B cell (primary cell): Measurements from ENCODE around the gene NCOA1. TPM values are rescaled to one million over a fixed set of nuclear protein-coding genes. Genes with fewer than 3 reads are reported as not detected.

ENCODE experiments used
- ATAC-seq: fragments of 200-7000 bp; cut with Tn5 transposase; one replicate; pipeline ENCODE4 v1.10.0; 2021; ENCODE audit warnings: low read depth, mild to moderate bottlenecking, moderate number of reproducible peaks, moderate library complexity
- CTCF ChIA-PET: fragments of 350-600 bp; sonication (Branson Sonifier 250); formaldehyde crosslinking; loops from one replicate; lab custom pipeline; 2021; ENCODE audit warnings: antibody characterized with exemption, inconsistent platforms; lab: Charles Lee
- POLR2A ChIA-PET: fragments of 350-600 bp; sonication (Branson Sonifier 250); formaldehyde crosslinking; loops from one replicate; lab custom pipeline; 2021; ENCODE audit warnings: antibody characterized with exemption; lab: Charles Lee
- DNase-seq: peaks from one replicate; pipeline ENCODE4 v3.0.0; 2013
- H2AFZ ChIP-seq: 2 replicates; pipeline ENCODE4 v1.6.1; 2012; ENCODE audit warnings: mild to moderate bottlenecking, low read depth, low read length; ENCODE audit not compliant: insufficient read depth, poor library complexity, severe bottlenecking
- H3K27ac ChIP-seq, 2 donors: 1 replicate in 1 of 2; 2 replicates in 1 of 2; pipeline ENCODE4 v1.5.1; 2012 to 2013; ENCODE audit warnings: low read length in 2 of 2, mild to moderate bottlenecking in 2 of 2, moderate library complexity in 1 of 2
- H3K27me3 ChIP-seq, 4 experiments: fragments of 200-600 bp in 1 of 4; sonication (generic) in 1 of 4; replicated peaks in 1 of 4; 1 replicate in 2 of 4; 2 replicates in 2 of 4; pipeline versions ENCODE4 v1.6.1 to v1.7.0; 2013 to 2016; ENCODE audit warnings: low read length in 3 of 4, mild to moderate bottlenecking in 2 of 4, mixed read lengths in 1 of 4, moderate library complexity in 1 of 4; ENCODE audit not compliant: insufficient read depth in 4 of 4, control insufficient read depth in 3 of 4; ENCODE audit errors: control extremely low read depth in 1 of 4
- H3K36me3 ChIP-seq, 2 experiments: replicated peaks in 1 of 2; 1 replicate in 1 of 2; 2 replicates in 1 of 2; pipeline versions ENCODE4 v1.6.1 to v1.7.1; 2013; ENCODE audit warnings: low read length in 1 of 2; ENCODE audit not compliant: insufficient read depth in 2 of 2, control insufficient read depth in 1 of 2; ENCODE audit errors: control extremely low read depth in 1 of 2, extremely low read depth in 1 of 2
- H3K4me1 ChIP-seq, 2 donors: fragments of 200-600 bp in 1 of 2; sonication (generic) in 1 of 2; 1 replicate in 1 of 2; 2 replicates in 1 of 2; pipeline versions ENCODE4 v1.5.1 to v1.6.1; 2013 to 2017; ENCODE audit warnings: low read length in 2 of 2; ENCODE audit not compliant: control insufficient read depth in 2 of 2, insufficient read depth in 2 of 2
- H3K4me2 ChIP-seq: replicated peaks from 2 replicates; pipeline ENCODE3; 2012; ENCODE audit warnings: mild to moderate bottlenecking, low read depth, low read length; ENCODE audit not compliant: poor library complexity, severe bottlenecking
- H3K4me3 ChIP-seq, 5 experiments: fragments of 200-600 bp in 1 of 5; sonication (generic) in 1 of 5; 1 replicate in 3 of 5; 2 replicates in 2 of 5; pipeline versions ENCODE4 v1.5.1 to v1.7.0; 2011 to 2016; ENCODE audit warnings: low read length in 4 of 5, mild to moderate bottlenecking in 4 of 5, low read depth in 2 of 5, control low read depth in 1 of 5, moderate library complexity in 1 of 5; ENCODE audit not compliant: insufficient read depth in 1 of 5; ENCODE audit errors: control extremely low read depth in 1 of 5, extremely low read depth in 1 of 5
- H3K79me2 ChIP-seq: fragments of 200-600 bp; sonication (generic); one replicate; pipeline ENCODE4 v1.6.0; 2016; ENCODE audit warnings: low read length; ENCODE audit not compliant: control insufficient read depth, insufficient read depth
- H3K9ac ChIP-seq: fragments of 200-600 bp; sonication (generic); 2 replicates; pipeline ENCODE4 v1.6.1; 2017; ENCODE audit warnings: mild to moderate bottlenecking, low read length, moderate library complexity
- H3K9me3 ChIP-seq, 3 donors: one replicate each; pipeline versions ENCODE4 v1.6.1 to v1.7.1; 2013; ENCODE audit warnings: low read length in 2 of 3; ENCODE audit not compliant: control insufficient read depth in 2 of 3, insufficient read depth in 1 of 3; ENCODE audit errors: control extremely low read depth in 1 of 3
- H4K20me1 ChIP-seq: 2 replicates; pipeline ENCODE4 v1.6.0; 2012; ENCODE audit warnings: mild to moderate bottlenecking, low read length; ENCODE audit not compliant: insufficient read depth, control insufficient read depth, poor library complexity, severe bottlenecking
- H3K27ac Mint-ChIP-seq: one replicate; pipeline ENCODE4 v1.8.0; 2021; ENCODE audit warnings: mixed read lengths
- H3K27me3 Mint-ChIP-seq: one replicate; pipeline ENCODE4 v1.8.0; 2021; ENCODE audit warnings: mixed read lengths
- H3K4me1 Mint-ChIP-seq: one replicate; pipeline ENCODE4 v1.8.0; 2021; ENCODE audit warnings: mixed read lengths
- H3K4me3 Mint-ChIP-seq: one replicate; pipeline ENCODE4 v1.8.0; 2021; ENCODE audit warnings: mixed read lengths
- H3K9me3 Mint-ChIP-seq: one replicate; pipeline ENCODE4 v1.8.0; 2022; ENCODE audit warnings: mixed read lengths; ENCODE audit not compliant: insufficient read depth
- EZH2 ChIP-seq: IDR thresholded peaks from 2 replicates; pipeline ENCODE4 v1.6.1; 2012; ENCODE audit warnings: borderline replicate concordance, low read depth, mild to moderate bottlenecking, moderate library complexity, low read length; ENCODE audit not compliant: insufficient read depth, poor library complexity, severe bottlenecking
- WGBS: methylation state at CpG from one replicate; pipeline ENCODE4 v1.1.5; 2013; ENCODE audit warnings: missing lambda C conversion rate; ENCODE audit not compliant: insufficient coverage; 5-methylcytosine and 5-hydroxymethylcytosine counted together
- intact Hi-C: fragments of 100-400 bp; cut with micrococcal nuclease; formaldehyde crosslinking; loops from one replicate; pipeline ENCODE4 v1.10.0; 2022
- polyA plus RNA-seq: library from polyadenylated mRNA; depleted of rRNA; stranded (reverse); fragments of >200 nt; gene quantifications from 2 replicates; pipeline ENCODE4 v1.2.3, GENCODE V29; 2012
- total RNA-seq, 2 donors: library from RNA; stranded (reverse); fragments of 120-200 nt in 1 of 2; gene quantifications; 1 replicate in 1 of 2; 2 replicates in 1 of 2; pipeline versions ENCODE4 v1.2.3 to v1.2.4, GENCODE V29; 2013 to 2022
- TF ChIP-seq, protein P1 (sequence below): fragments of 200-600 bp; IDR thresholded peaks from one replicate; pipeline ENCODE4 v1.8.0; 2022; ENCODE audit warnings: antibody characterized with exemption, mild to moderate bottlenecking

Gene NCOA1
- total and polyA plus RNA-seq, 2 donors (not counting 1 experiment from before 2014, with no cell fraction given), result 11.6 to 49.1 TPM

DNA sequence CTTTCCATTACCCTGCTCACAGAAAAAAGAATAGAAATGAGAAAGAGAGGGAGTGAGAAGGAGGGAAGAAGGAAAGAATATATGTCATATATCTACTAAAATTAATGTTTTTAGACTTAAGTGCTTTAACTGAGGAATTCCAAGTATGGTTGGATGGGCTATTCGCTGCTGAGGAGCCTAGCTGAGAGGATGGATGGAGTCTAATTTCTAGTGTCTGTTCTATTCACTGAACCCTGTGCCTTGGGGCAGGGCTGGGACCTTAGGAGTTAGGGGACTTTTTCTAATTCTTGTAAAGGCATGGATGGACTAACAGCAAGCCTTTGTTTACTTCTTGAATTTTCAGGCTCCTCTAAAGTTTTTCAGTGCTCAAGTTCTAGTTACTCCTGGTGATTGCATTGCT lies 192.4 kb downstream of the NCOA1 start:
- ChIA-PET POLR2A (no interaction called here), CTCF (no interaction called here)
- no peak for DNase-seq
- no CpG with 5 or more reads among the region's 1 CpG for WGBS
- Mint-ChIP-seq H3K4me3 (no peak overlapping the region), H3K9me3 (peaks cover 3% of the 10 kb centered on the region), H3K4me1 (no peaks in the 10 kb centered on the region), H3K27me3 (no peaks in the 10 kb centered on the region), H3K27ac (no peak overlapping the region)
- H3K27ac ChIP-seq, result no peak overlapping the region
- intact Hi-C loops, result no loop called here
- no peak for ATAC-seq
- no peak for TF ChIP-seq EZH2
- TF ChIP-seq, protein P1, sequence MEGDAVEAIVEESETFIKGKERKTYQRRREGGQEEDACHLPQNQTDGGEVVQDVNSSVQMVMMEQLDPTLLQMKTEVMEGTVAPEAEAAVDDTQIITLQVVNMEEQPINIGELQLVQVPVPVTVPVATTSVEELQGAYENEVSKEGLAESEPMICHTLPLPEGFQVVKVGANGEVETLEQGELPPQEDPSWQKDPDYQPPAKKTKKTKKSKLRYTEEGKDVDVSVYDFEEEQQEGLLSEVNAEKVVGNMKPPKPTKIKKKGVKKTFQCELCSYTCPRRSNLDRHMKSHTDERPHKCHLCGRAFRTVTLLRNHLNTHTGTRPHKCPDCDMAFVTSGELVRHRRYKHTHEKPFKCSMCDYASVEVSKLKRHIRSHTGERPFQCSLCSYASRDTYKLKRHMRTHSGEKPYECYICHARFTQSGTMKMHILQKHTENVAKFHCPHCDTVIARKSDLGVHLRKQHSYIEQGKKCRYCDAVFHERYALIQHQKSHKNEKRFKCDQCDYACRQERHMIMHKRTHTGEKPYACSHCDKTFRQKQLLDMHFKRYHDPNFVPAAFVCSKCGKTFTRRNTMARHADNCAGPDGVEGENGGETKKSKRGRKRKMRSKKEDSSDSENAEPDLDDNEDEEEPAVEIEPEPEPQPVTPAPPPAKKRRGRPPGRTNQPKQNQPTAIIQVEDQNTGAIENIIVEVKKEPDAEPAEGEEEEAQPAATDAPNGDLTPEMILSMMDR, result no peak
- peaks cover 0 to 2% (median 0%) of the 10 kb centered on the region in 3 donors for H3K9me3 ChIP-seq
- no peak overlapping the region for H2AFZ ChIP-seq
- no peaks in the 10 kb centered on the region for H3K27me3 ChIP-seq
- H3K4me1 ChIP-seq, result no peaks in the 10 kb centered on the region
- no peaks in the 10 kb centered on the region for H4K20me1 ChIP-seq
- H3K4me2 ChIP-seq, result no peak overlapping the region
- no peak overlapping the region for H3K9ac ChIP-seq
- H3K36me3 ChIP-seq, result peaks cover 4 to 17% of the 10 kb centered on the region in 2 experiments
- no peaks in the 10 kb centered on the region for H3K79me2 ChIP-seq
- H3K4me3 ChIP-seq, result no peak overlapping the region

DNA sequence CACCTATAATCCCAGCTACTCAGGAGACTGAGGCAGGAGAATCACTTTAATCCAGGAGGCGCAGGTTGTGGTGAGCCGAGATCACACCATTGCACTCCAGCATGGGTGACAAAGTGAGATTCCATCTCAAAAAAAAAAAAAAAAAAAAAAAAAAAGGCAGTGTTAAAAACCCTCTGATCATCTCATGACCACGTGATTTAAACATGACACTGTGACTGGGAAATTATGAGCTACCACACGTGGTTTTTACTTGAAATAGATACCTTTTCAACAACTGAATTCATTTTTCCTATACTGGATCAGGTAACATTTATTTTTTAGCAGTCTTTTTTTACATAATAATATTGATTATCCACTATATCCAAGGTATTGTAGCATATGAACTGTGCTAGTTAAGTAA lies 199.5 kb downstream of the NCOA1 start:
- no peak overlapping the region for H3K4me3 ChIP-seq
- ChIA-PET POLR2A (no interaction called here), CTCF (no interaction called here)
- H3K36me3 ChIP-seq, result peaks cover 2 to 14% of the 10 kb centered on the region in 2 experiments
- H3K79me2 ChIP-seq, result no peaks in the 10 kb centered on the region
- H2AFZ ChIP-seq, result no peak overlapping the region
- 100% methylated on average over 1 of the region's 4 CpGs for WGBS
- Mint-ChIP-seq H3K4me3 (no peak overlapping the region), H3K4me1 (no peaks in the 10 kb centered on the region), H3K9me3 (peaks cover 3% of the 10 kb centered on the region), H3K27ac (no peak overlapping the region), H3K27me3 (no peaks in the 10 kb centered on the region)
- no peak overlapping the region for H3K27ac ChIP-seq
- no peak overlapping the region for H3K4me2 ChIP-seq
- intact Hi-C loops, result no loop called here
- no peaks in the 10 kb centered on the region for H4K20me1 ChIP-seq
- no peak for DNase-seq
- no peaks in the 10 kb centered on the region for H3K9me3 ChIP-seq
- ATAC-seq, result no peak
- no peaks in the 10 kb centered on the region for H3K4me1 ChIP-seq
- no peaks in the 10 kb centered on the region for H3K27me3 ChIP-seq
- H3K9ac ChIP-seq, result no peak overlapping the region
- no peak for TF ChIP-seq EZH2
- TF ChIP-seq, protein P1, result no peak
